ENCODE data around the gene ATXN3L. TPM values are rescaled to one million over a fixed set of nuclear protein-coding genes. Genes with fewer than 3 reads are reported as not detected.

The ATXN3L gene
- total RNA-seq, 6 experiments from 2014 or later = not detected

DNA sequence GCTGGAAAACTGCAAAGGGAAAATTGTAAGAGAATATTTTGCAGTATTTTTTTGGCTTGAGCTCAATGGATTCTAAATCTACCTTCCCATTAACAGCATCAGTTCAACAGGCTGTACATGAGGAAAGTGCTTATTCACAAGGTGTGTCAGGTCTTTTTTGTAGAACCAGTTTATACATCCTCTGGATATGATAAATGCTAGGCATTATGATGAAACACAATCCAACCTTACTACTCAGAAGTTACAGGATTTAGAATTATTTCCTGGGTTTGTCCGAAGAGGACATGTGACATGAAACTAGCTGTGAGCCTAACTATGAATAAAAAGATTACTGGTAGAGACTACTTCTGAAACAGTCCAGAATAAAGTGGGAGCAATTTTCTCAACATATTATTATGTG lies 49.5 kb downstream of the ATXN3L start:
- intact Hi-C loops (cut with DNase I) = no loop called here

GRCh38 chrX:13268874-13269273 lies 51.0 kb downstream of the ATXN3L start:
- Histone ChIP-seq H3K4me1 (no peaks in the 10 kb centered on the region), H3K27me3 (no peaks in the 10 kb centered on the region), H3K4me3 (no peak overlapping the region), H3K27ac (no peak overlapping the region), H3K36me3 (no peaks in the 10 kb centered on the region), H3K9me3 (no peaks in the 10 kb centered on the region)
- TF ChIP-seq CTCF (IDR thresholded peaks at IDR 0.05) (no peak), POLR2A (IDR thresholded peaks at IDR 0.05) (no peak)
- intact Hi-C loops (cut with DNase I) = no loop called here
- WGBS (ENCODE audit: insufficient coverage, low coverage, low lambda C conversion rate, missing lambda C conversion rate) = 71% methylated on average over 1 of the region's 1 CpG
- DNase-seq (no peak), ATAC-seq (no peak)

More for the DNA sequence above, 49.5 kb downstream of the ATXN3L start:
- no peaks in the 10 kb centered on the region for H3K9me3 ChIP-seq
- WGBS (ENCODE audit: insufficient coverage, low coverage, low lambda C conversion rate, missing lambda C conversion rate) = 50% methylated on average over 1 of the region's 1 CpG
- ATAC-seq (no peak), DNase-seq (no peak)
- no peaks in the 10 kb centered on the region for H3K4me1 ChIP-seq
- H3K4me3 ChIP-seq = no peak overlapping the region
- H3K27me3 ChIP-seq = no peaks in the 10 kb centered on the region
- H3K36me3 ChIP-seq = no peaks in the 10 kb centered on the region
- TF ChIP-seq POLR2A (IDR thresholded peaks at IDR 0.05) (no peak), CTCF (IDR thresholded peaks at IDR 0.05) (no peak)
- no peak overlapping the region for H3K27ac ChIP-seq

Other genes starting within 250 kb of the ATXN3L start
- not detected for gene EGFL6, start 249.5 kb upstream of the ATXN3L start, total RNA-seq

Measured in right lobe of liver (tissue), 6 donors.